Fibroblast of the conjunctiva (primary cell): ENCODE data around the gene CDR2L.
"Not testable (repeated sequence)": the region's sequence is repeated elsewhere in the genome, so short reads cannot be mapped to it uniquely, and the experiment has no call there.

Experiments used
- DNase-seq: peaks from one replicate; pipeline ENCODE4 v3.0.0-alpha.2; 2010; ENCODE audit warnings: low read depth

The CDR2L gene

DNA sequence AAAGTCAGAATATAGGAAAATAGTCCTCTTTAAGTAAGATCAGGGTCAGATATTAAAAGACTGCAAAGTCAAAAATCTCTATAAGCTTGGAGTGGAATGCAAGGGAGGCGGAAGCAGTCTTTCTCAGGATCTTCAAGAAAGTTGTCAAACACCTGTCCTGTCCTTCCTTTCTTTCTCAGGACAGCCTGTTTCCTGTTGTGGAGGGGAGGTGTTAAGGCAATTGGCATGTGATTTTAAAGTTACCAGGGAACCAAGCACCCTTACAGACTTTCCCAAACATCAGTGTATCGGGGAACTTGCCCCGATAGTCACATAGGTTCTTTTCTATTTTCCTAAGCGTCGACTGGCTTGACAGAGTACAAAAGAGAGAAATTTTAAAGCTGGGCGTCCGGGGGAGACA, 57.3 kb downstream of the CDR2L start:
- no peak for DNase-seq

DNA sequence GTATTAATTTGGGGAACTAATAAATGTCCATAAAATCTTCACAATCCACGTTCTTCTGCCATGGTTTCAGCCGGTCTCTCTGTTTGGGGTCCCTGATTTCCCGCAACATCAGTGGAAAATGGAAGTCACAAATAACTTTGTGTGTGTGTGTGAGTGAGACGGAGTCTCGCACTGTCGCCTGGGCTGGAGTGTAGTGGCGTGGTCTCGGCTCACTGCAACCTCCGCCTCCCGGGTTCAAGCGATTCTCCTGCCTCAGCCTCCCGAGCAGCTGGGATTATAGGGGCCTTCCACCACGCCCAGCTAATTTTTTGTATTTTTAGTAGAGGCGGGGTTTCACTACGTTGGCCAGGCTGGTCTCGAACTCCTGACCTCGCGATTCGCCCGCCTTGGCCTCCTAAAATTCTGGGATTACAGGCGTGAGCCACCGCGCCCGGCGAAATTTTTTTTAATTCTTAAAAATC, 58.5 kb downstream of the CDR2L start:
- DNase-seq = not testable (repeated sequence)

DNA sequence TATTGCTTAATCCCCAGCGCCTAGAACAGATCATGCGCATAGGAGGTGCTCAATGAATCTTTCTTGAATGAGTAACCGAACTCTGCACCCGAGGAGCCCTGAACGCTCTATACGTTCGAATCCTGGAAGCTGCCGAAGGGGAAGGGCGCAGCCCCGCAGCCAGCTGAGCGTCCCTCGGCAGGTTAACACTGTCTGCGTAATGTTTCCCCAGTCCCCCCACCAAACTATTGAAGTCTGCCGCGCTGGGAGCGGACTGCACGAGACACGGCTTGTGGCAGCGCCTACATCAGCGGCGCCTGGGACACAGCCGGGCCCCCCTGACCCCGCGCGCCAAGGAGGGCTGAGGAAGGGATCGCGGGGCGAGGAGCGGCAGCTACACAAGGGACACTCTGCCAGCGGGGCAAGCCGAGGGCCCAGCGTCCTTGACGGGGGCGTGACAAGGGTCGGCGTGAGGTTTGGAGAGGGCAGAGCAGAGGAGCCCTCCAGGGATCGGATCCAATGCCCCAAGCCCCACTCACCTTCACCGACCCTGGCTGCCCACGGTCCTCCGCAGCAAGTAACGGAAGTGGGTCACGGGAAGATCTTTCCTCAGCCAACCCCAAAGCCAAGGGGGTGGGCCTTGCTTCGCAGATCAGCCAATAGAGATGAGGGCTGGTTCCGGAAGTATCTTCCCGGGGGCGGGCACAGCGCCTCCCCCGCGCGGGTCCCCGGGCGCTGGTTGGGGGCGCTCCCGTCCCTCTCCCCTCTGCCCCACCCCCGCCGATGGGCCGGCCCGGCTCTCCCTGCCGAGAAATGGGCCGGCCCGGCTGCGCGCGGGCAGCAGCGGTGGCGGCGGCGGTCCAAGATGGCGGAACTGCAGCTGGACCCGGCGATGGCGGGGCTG, 59.2 kb downstream of the CDR2L start, which contains the start of the genes ATP5PD and KCTD2:
Gene ATP5PD, minus strand, starts transcription at position 563 of the 883 bp plus-strand sequence. CDS start 4,319 bp downstream, outside the sequence.
Gene KCTD2, plus strand, starts transcription at position 819 of the 883 bp plus-strand sequence. Its CDS starts 26 bp downstream, at position 845.
- DNase-seq = peak; percentile 93

DNA sequence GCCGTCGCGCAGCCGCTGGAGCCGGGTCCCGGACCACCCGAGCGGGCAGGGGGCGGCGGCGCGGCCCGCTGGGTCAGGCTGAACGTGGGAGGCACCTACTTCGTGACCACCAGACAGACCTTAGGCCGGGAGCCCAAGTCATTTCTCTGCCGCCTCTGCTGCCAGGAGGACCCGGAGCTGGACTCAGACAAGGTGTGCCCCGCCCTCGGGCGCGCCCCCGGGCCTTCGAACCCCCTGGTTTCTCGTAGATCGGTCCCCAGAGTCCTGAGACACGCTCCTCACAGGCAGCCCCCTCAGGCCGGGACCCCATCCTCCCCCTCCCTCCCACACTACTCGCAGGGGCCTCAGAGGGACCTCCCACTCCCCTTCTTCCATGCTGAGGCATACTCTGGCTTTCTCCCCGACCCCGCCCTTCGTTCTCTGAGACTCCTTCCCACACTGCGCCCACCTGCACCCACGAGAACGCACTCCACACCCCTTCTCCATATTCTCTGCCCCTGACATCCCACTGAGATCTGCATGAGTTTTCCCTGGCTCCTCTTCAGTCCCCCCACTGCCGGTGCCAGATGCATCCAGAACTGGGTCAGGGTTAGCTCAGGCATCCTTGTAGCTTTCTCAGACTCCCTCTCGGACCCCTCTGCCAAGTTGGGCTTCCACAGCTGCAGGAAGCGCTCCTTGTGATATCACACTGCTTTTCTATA, 60.1 kb downstream of the CDR2L start:
- no peak for DNase-seq

DNA sequence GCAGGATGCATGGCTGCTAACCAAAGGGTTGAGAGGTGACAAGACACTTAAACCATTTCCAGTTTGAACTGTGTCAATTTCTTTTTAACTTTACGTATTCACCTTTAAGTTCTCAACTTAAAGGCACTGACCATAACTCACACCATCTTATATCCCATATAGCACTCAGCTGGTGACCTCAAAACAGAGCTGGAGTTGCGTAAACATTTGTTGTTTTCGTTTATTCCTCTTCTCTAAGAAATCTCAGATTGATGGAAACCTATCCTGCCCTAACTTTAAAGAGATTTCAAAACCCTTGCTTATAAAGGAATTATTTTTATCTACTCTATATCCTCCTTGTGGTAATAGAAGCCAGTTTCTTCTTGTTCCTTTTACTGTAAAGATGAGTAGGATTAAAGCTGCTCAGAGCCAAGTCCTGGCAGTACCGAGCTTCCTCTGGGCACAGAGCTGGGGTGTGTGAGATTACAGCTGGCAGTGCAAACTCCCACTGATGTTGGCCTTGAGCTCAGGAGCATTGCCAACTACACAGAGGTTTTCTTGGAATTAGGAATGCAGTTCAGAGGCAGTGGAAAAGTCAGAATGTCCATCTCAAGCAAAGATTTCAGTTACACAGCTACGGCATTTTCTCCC, 60.9 kb downstream of the CDR2L start:
- no peak for DNase-seq

DNA sequence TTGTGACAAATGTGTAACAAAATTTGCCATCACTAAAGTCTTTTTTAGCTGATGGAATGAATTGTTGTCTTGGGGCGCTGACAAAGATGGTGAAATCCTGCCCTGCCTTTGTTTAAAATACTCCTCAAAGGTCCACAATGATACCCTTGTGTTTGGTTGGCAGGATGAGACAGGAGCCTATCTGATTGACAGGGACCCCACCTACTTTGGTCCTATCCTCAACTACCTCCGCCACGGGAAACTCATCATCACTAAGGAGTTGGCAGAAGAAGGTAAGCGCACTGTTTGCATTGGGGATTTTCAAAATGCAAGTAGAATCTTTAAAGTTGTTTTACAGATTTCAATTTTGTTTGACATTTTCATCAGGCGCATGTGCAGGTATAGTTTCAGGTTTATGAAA, 61.6 kb downstream of the CDR2L start:
- no peak for DNase-seq

DNA sequence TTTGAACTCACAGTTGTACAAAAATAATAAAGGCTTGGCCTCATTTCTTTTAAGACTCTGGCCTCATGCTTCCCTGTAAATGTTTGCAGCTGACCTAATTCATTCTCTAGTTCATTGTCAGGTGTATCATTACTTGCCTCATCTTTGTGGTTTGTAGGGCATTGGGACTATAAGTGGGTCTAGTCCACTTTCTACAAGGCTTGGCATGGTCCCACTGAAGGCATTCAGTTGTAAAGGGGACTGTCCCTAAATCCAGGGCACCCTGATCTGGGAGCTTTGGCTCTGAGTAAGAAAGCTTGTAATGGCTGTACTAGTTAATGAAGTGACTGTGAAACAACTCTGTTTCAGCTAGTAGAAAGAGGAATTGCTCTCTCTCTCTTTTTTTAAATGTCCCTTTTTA, 62.3 kb downstream of the CDR2L start:
- DNase-seq = no peak

DNA sequence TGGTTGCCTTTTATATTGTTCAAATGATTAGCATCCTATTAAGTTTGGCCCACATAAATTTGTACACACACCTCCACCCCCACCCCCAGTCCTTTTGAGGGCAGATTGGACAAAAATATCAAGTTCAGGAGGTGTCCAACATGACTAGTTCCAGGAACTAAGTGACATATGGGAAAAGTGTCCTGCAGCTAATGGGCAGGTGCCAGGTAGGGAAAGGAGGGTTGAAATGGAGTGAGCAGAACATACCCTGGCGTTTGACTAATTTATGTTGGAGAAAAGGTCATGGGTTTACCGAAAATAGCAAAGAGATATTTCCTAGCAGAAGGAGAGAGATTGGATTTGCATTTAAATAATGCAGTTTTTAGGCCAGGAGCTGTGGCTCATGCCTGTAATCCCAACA, 64.5 kb downstream of the CDR2L start:
- DNase-seq = no peak
